Keratinocyte (primary cell): ENCODE measurements around the gene LRRC70. TPM values are rescaled to one million over a fixed set of nuclear protein-coding genes. Genes with fewer than 3 reads are reported as not detected.

ENCODE experiments used
- DNase-seq: peaks from one replicate; pipeline ENCODE4 v3.0.0-alpha.2; 2011; ENCODE audit warnings: low read depth, missing footprints, low spot score
- FAIRE-seq: peaks from 2 replicates; lab custom pipeline; 2011; peaks lifted over from hg19 to GRCh38; lab: Jason Lieb, UNC
- H2AFZ ChIP-seq: 2 replicates; pipeline ENCODE4 v1.6.0; 2012; ENCODE audit warnings: low read length, control low read depth, inconsistent platforms; ENCODE audit not compliant: control insufficient read depth
- H3K27ac ChIP-seq: 2 replicates; pipeline ENCODE4 v1.5.1; 2011; ENCODE audit warnings: low read length; ENCODE audit not compliant: control insufficient read depth, insufficient read depth
- H3K27me3 ChIP-seq: 3 replicates; pipeline ENCODE4 v1.6.0; 2011; ENCODE audit warnings: low read length; ENCODE audit not compliant: control insufficient read depth, insufficient read depth; ENCODE audit errors: extremely low read depth
- H3K36me3 ChIP-seq, 2 experiments: 2 replicates in 1 of 2; 3 replicates in 1 of 2; pipeline ENCODE4 v1.5.1; 2011; ENCODE audit warnings: low read length in 2 of 2, mild to moderate bottlenecking in 1 of 2; ENCODE audit not compliant: control insufficient read depth in 2 of 2, insufficient read depth in 2 of 2; ENCODE audit errors: extremely low read depth in 1 of 2
- H3K4me1 ChIP-seq: 3 replicates; pipeline ENCODE4 v1.5.1; 2011; ENCODE audit warnings: low read length; ENCODE audit not compliant: control insufficient read depth, insufficient read depth; ENCODE audit errors: extremely low read depth
- H3K4me2 ChIP-seq: 3 replicates; pipeline ENCODE4 v1.6.0; 2011; ENCODE audit warnings: low read depth, low read length; ENCODE audit not compliant: control insufficient read depth, insufficient read depth; ENCODE audit errors: extremely low read depth
- H3K4me3 ChIP-seq, 3 experiments: fragments of 200-600 bp in 1 of 3; sonication (generic) in 1 of 3; 2 replicates in 2 of 3; 3 replicates in 1 of 3; pipeline ENCODE4 v1.5.1; 2011 to 2016; ENCODE audit warnings: low read length in 3 of 3, mild to moderate bottlenecking in 3 of 3, control low read depth in 2 of 3, inconsistent platforms in 1 of 3, low read depth in 1 of 3, mixed read lengths in 1 of 3, mixed run types in 1 of 3, moderate library complexity in 1 of 3; ENCODE audit not compliant: control insufficient read depth in 2 of 3, insufficient read depth in 2 of 3; ENCODE audit errors: extremely low read depth in 1 of 3
- H3K79me2 ChIP-seq: 2 replicates; pipeline ENCODE4 v1.6.0; 2012; ENCODE audit warnings: low read length; ENCODE audit not compliant: control insufficient read depth, insufficient read depth
- H3K9ac ChIP-seq: 3 replicates; pipeline ENCODE4 v1.6.0; 2011; ENCODE audit warnings: low read length; ENCODE audit not compliant: control insufficient read depth, insufficient read depth; ENCODE audit errors: extremely low read depth
- H3K9me1 ChIP-seq: 3 replicates; pipeline ENCODE4 v1.6.0; 2011; ENCODE audit warnings: low read length; ENCODE audit not compliant: control insufficient read depth, insufficient read depth; ENCODE audit errors: extremely low read depth
- H3K9me3 ChIP-seq: 2 replicates; pipeline ENCODE4 v1.5.1; 2012; ENCODE audit warnings: low read depth, low read length; ENCODE audit not compliant: control insufficient read depth
- H4K20me1 ChIP-seq: 3 replicates; pipeline ENCODE4 v1.6.0; 2011; ENCODE audit warnings: low read length; ENCODE audit not compliant: control insufficient read depth, insufficient read depth; ENCODE audit errors: extremely low read depth
- CTCF ChIP-seq, 3 experiments: IDR thresholded peaks in 1 of 3; conservative IDR thresholded peaks in 1 of 3; optimal IDR thresholded peaks in 1 of 3; 2 replicates in 2 of 3; 3 replicates in 1 of 3; pipeline versions ENCODE3 to v1.5.1; 2011; ENCODE audit warnings: low read length in 3 of 3, mild to moderate bottlenecking in 3 of 3, moderate library complexity in 2 of 3, control low read depth in 1 of 3, inconsistent platforms in 1 of 3; ENCODE audit not compliant: insufficient read depth in 2 of 3; ENCODE audit errors: extremely low read depth in 1 of 3
- EZH2 ChIP-seq: IDR thresholded peaks from one replicate; pipeline ENCODE4 v1.6.1; 2012; ENCODE audit warnings: inconsistent platforms, mild to moderate bottlenecking, low read length, moderate library complexity
- dilution Hi-C: fragments of 300-500 bp; cut with MboI; formaldehyde crosslinking; loops from one replicate; pipeline ENCODE4 v1.7.0; 2020; ENCODE audit warnings: low sequenced_read_pairs; ENCODE audit not compliant: extremely low pct_ligation_motif_present
- polyA plus RNA-seq, 5 experiments: library from polyadenylated mRNA; depleted of rRNA in 3 of 5; stranded (reverse) in 3 of 5; stranded (forward) in 1 of 5; unstranded in 1 of 5; fragments of >200 nt; gene quantifications; 1 replicate in 1 of 5; 2 replicates in 3 of 5; 3 replicates in 1 of 5; pipeline versions ENCODE4 v1.2.1 to v1.2.3, GENCODE V29; 2011 to 2012; ENCODE audit warnings: missing spikeins in 2 of 5, low read depth in 1 of 5, low replicate concordance in 1 of 5

Gene LRRC70
- polyA plus RNA-seq, 1 donor (not counting 4 experiments of a cell fraction or from before 2014, with no cell fraction given): 0.34 TPM

GRCh38 chr5:62536783-62537182 lies 41.8 kb upstream of the LRRC70 start:
- H3K27me3 ChIP-seq: no peaks in the 10 kb centered on the region
- no peak overlapping the region for H3K4me3 ChIP-seq
- no peaks in the 10 kb centered on the region for H4K20me1 ChIP-seq
- H3K9me3 ChIP-seq: no peaks in the 10 kb centered on the region
- no peak overlapping the region for H3K9ac ChIP-seq
- no peaks in the 10 kb centered on the region for H3K79me2 ChIP-seq
- H2AFZ ChIP-seq: no peak overlapping the region
- no peaks in the 10 kb centered on the region for H3K9me1 ChIP-seq
- dilution Hi-C loops: no loop called here
- no peak for TF ChIP-seq EZH2
- TF ChIP-seq CTCF (optimal IDR thresholded peaks at IDR 0.05 in 1 of 3, IDR thresholded peaks at IDR 0.05 in 1 of 3, conservative IDR thresholded peaks at IDR 0.05 in 1 of 3; ENCODE audit: extremely low read depth in 1 of 3, insufficient read depth in 2 of 3, low read length in 3 of 3): no peak
- no peaks in the 10 kb centered on the region for H3K4me1 ChIP-seq
- DNase-seq (no peak), FAIRE-seq (no peak)
- H3K4me2 ChIP-seq: no peak overlapping the region
- no peak overlapping the region for H3K27ac ChIP-seq
- H3K36me3 ChIP-seq: peaks cover 0 to 4% of the 10 kb centered on the region in 2 experiments

- Histone ChIP-seq H3K4me2 (no peak overlapping the region), H3K4me1 (no peaks in the 10 kb centered on the region), H3K9me3 (no peaks in the 10 kb centered on the region), H3K9me1 (no peaks in the 10 kb centered on the region), H3K79me2 (no peaks in the 10 kb centered on the region), H3K9ac (no peak overlapping the region), H4K20me1 (no peaks in the 10 kb centered on the region), H3K4me3 (no peak overlapping the region), H3K36me3 (peaks cover 0 to 2% of the 10 kb centered on the region in 2 experiments), H3K27ac (no peak overlapping the region), H2AFZ (no peak overlapping the region), H3K27me3 (no peaks in the 10 kb centered on the region)
- FAIRE-seq (peak; percentile 44), DNase-seq (peak; percentile 11)
- TF ChIP-seq EZH2 (no peak), CTCF (optimal IDR thresholded peaks at IDR 0.05 in 1 of 3, IDR thresholded peaks at IDR 0.05 in 1 of 3, conservative IDR thresholded peaks at IDR 0.05 in 1 of 3; ENCODE audit: extremely low read depth in 1 of 3, insufficient read depth in 2 of 3, low read length in 3 of 3) (no peak)
- dilution Hi-C loops: no loop called here
Measured at GRCh38 chr5:62538017-62538942, 40.3 kb upstream of the LRRC70 start.
